H1 (cell line): ENCODE data around the gene BMI1. TPM values are rescaled to one million over a fixed set of nuclear protein-coding genes. Genes with fewer than 3 reads are reported as not detected.

Experiments used
- EGR1 ChIP-seq: IDR thresholded peaks from 2 replicates; pipeline ENCODE4 v1.6.1; 2011; ENCODE audit warnings: low read depth, low read length, borderline replicate concordance
- NRF1 ChIP-seq: IDR thresholded peaks from 2 replicates; pipeline ENCODE4 v1.6.1; 2011; ENCODE audit warnings: mild to moderate bottlenecking, low read depth, low read length, improper control_type of control experiment
- RXRA ChIP-seq: IDR thresholded peaks from 2 replicates; pipeline ENCODE4 v1.6.1; 2011; ENCODE audit warnings: low read depth, mild to moderate bottlenecking, low read length, moderate library complexity; ENCODE audit not compliant: insufficient read depth
- SIN3A ChIP-seq, 2 experiments: IDR thresholded peaks in 1 of 2; conservative IDR thresholded peaks in 1 of 2; 2 replicates each; pipeline ENCODE4 v1.6.1; 2011 to 2012; ENCODE audit warnings: low read length in 2 of 2, improper control_type of control experiment in 1 of 2, low read depth in 1 of 2, mild to moderate bottlenecking in 1 of 2
- SIRT6 ChIP-seq: IDR thresholded peaks from one replicate; pipeline ENCODE4 v1.7.1; 2012; ENCODE audit warnings: low read length, inconsistent platforms
- SIX5 ChIP-seq: IDR thresholded peaks from 2 replicates; pipeline ENCODE4 v1.6.1; 2011; ENCODE audit warnings: mild to moderate bottlenecking, low read depth, low read length
- SP2 ChIP-seq: IDR thresholded peaks from 2 replicates; pipeline ENCODE4 v1.6.1; 2012; ENCODE audit warnings: mild to moderate bottlenecking, low read length, inconsistent platforms
- SUZ12 ChIP-seq: fragments of 200-600 bp; sonication (generic); IDR thresholded peaks from 2 replicates; pipeline ENCODE4 v1.6.1; 2012; ENCODE audit warnings: mild to moderate bottlenecking, inconsistent platforms, low read length, moderate library complexity, mixed read lengths
- TAF7 ChIP-seq: optimal IDR thresholded peaks from 2 replicates; pipeline ENCODE3; 2011; ENCODE audit warnings: low read depth, mild to moderate bottlenecking, inconsistent platforms, low read length, moderate library complexity, borderline replicate concordance
- YY1 ChIP-seq: IDR thresholded peaks from 2 replicates; pipeline ENCODE4 v1.6.1; 2011; ENCODE audit warnings: low read depth, mild to moderate bottlenecking, low read length
- polyA plus RNA-seq, 7 experiments: library from polyadenylated mRNA; depleted of rRNA in 3 of 7; stranded (reverse) in 5 of 7; unstranded in 2 of 7; fragments of >200 nt in 5 of 7; fragments of 200-250 nt in 2 of 7; gene quantifications; 1 replicate in 5 of 7; 2 replicates in 1 of 7; 4 replicates in 1 of 7; pipeline versions ENCODE4 v1.2.1 to v1.2.3, GENCODE V29; 2011 to 2013; ENCODE audit warnings: missing spikeins in 2 of 7, mixed read lengths in 2 of 7
- total RNA-seq: library from RNA; stranded (reverse); fragmentation: NEBNext Ultra II Directional; extraction: Animal tissue kit (Norgen Biotek cat#: 25700); gene quantifications from 2 replicates; pipeline ENCODE4 v1.2.1, GENCODE V29; 2021
- TF ChIP-seq, protein P1 (sequence below): fragments of 300-600 bp; sonication (generic); IDR thresholded peaks from 2 replicates; pipeline ENCODE4 v1.7.1; 2012; ENCODE audit warnings: low read length, moderate library complexity, mild to moderate bottlenecking, inconsistent platforms; ENCODE audit not compliant: insufficient replicate concordance
- TF ChIP-seq, protein P2 (sequence below): IDR thresholded peaks from 2 replicates; pipeline ENCODE4 v1.6.1; 2012; ENCODE audit warnings: inconsistent platforms

Gene BMI1
- total and polyA plus RNA-seq, 2 of the 8 experiments (the other 6 are each of a cell fraction or from before 2014, with no cell fraction given), result 2.8 to 10.7 TPM

DNA sequence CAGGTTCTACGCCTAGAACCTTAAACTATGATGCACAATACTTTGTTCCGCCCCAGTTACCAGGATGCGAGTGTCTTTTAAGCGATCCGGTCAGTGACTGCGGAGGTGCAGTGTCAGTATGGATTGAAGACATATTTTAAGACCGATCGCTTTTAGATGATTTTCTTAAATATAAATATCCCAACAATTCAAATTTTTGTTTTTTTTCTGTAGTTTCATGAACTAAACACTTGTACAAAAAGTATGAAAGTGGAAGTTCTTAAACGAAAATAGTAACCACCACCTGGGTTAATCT is 3.9 kb upstream of the BMI1 start (continued):
- TF ChIP-seq, protein P1, sequence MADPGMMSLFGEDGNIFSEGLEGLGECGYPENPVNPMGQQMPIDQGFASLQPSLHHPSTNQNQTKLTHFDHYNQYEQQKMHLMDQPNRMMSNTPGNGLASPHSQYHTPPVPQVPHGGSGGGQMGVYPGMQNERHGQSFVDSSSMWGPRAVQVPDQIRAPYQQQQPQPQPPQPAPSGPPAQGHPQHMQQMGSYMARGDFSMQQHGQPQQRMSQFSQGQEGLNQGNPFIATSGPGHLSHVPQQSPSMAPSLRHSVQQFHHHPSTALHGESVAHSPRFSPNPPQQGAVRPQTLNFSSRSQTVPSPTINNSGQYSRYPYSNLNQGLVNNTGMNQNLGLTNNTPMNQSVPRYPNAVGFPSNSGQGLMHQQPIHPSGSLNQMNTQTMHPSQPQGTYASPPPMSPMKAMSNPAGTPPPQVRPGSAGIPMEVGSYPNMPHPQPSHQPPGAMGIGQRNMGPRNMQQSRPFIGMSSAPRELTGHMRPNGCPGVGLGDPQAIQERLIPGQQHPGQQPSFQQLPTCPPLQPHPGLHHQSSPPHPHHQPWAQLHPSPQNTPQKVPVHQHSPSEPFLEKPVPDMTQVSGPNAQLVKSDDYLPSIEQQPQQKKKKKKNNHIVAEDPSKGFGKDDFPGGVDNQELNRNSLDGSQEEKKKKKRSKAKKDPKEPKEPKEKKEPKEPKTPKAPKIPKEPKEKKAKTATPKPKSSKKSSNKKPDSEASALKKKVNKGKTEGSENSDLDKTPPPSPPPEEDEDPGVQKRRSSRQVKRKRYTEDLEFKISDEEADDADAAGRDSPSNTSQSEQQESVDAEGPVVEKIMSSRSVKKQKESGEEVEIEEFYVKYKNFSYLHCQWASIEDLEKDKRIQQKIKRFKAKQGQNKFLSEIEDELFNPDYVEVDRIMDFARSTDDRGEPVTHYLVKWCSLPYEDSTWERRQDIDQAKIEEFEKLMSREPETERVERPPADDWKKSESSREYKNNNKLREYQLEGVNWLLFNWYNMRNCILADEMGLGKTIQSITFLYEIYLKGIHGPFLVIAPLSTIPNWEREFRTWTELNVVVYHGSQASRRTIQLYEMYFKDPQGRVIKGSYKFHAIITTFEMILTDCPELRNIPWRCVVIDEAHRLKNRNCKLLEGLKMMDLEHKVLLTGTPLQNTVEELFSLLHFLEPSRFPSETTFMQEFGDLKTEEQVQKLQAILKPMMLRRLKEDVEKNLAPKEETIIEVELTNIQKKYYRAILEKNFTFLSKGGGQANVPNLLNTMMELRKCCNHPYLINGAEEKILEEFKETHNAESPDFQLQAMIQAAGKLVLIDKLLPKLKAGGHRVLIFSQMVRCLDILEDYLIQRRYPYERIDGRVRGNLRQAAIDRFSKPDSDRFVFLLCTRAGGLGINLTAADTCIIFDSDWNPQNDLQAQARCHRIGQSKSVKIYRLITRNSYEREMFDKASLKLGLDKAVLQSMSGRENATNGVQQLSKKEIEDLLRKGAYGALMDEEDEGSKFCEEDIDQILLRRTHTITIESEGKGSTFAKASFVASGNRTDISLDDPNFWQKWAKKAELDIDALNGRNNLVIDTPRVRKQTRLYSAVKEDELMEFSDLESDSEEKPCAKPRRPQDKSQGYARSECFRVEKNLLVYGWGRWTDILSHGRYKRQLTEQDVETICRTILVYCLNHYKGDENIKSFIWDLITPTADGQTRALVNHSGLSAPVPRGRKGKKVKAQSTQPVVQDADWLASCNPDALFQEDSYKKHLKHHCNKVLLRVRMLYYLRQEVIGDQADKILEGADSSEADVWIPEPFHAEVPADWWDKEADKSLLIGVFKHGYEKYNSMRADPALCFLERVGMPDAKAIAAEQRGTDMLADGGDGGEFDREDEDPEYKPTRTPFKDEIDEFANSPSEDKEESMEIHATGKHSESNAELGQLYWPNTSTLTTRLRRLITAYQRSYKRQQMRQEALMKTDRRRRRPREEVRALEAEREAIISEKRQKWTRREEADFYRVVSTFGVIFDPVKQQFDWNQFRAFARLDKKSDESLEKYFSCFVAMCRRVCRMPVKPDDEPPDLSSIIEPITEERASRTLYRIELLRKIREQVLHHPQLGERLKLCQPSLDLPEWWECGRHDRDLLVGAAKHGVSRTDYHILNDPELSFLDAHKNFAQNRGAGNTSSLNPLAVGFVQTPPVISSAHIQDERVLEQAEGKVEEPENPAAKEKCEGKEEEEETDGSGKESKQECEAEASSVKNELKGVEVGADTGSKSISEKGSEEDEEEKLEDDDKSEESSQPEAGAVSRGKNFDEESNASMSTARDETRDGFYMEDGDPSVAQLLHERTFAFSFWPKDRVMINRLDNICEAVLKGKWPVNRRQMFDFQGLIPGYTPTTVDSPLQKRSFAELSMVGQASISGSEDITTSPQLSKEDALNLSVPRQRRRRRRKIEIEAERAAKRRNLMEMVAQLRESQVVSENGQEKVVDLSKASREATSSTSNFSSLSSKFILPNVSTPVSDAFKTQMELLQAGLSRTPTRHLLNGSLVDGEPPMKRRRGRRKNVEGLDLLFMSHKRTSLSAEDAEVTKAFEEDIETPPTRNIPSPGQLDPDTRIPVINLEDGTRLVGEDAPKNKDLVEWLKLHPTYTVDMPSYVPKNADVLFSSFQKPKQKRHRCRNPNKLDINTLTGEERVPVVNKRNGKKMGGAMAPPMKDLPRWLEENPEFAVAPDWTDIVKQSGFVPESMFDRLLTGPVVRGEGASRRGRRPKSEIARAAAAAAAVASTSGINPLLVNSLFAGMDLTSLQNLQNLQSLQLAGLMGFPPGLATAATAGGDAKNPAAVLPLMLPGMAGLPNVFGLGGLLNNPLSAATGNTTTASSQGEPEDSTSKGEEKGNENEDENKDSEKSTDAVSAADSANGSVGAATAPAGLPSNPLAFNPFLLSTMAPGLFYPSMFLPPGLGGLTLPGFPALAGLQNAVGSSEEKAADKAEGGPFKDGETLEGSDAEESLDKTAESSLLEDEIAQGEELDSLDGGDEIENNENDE, result no peak
- TF ChIP-seq RXRA, result no peak
- no peak for TF ChIP-seq SIRT6
- TF ChIP-seq, protein P2, sequence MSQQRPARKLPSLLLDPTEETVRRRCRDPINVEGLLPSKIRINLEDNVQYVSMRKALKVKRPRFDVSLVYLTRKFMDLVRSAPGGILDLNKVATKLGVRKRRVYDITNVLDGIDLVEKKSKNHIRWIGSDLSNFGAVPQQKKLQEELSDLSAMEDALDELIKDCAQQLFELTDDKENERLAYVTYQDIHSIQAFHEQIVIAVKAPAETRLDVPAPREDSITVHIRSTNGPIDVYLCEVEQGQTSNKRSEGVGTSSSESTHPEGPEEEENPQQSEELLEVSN, result no peak
- TF ChIP-seq EGR1, result no peak
- TF ChIP-seq TAF7, result no peak
- no peak for TF ChIP-seq SIN3A (conservative IDR thresholded peaks at IDR 0.05 in 1 of 2, IDR thresholded peaks at IDR 0.05 in 1 of 2; ENCODE audit: low read depth in 1 of 2, low read length in 2 of 2)
- no peak for TF ChIP-seq NRF1
- no peak for TF ChIP-seq SUZ12
- no peak for TF ChIP-seq SP2
- TF ChIP-seq YY1, result no peak
- TF ChIP-seq SIX5, result no peak
